CD4-positive, alpha-beta T cell treated with Interleukin-17A for 1 hour (primary cell): ENCODE results near the gene LANCL2.
"Not testable (repeated sequence)": the region's sequence is repeated elsewhere in the genome, so short reads cannot be mapped to it uniquely, and the experiment has no call there.

Source experiments
- DNase-seq: peaks from one replicate; pipeline ENCODE4 v3.0.0-alpha.2; 2020

LANCL2 gene

GRCh38 chr7:55362927-55363326 lies 2.2 kb upstream of the LANCL2 start:
- DNase-seq: no peak

- DNase-seq: no peak
These were observed 1.6 kb upstream of the LANCL2 start for GRCh38 chr7:55363386-55364170.

GRCh38 chr7:55365675-55366460 lies 731 bp downstream of the LANCL2 start:
- DNase-seq: peak; percentile 95

GRCh38 chr7:55366461-55367070 lies 1.4 kb downstream of the LANCL2 start:
- peak; percentile 45 for DNase-seq

- DNase-seq: no peak
These were observed 2.2 kb downstream of the LANCL2 start for GRCh38 chr7:55367283-55367840.

GRCh38 chr7:55369427-55370400 lies 4.6 kb downstream of the LANCL2 start:
- no peak for DNase-seq

GRCh38 chr7:55374213-55374612 lies 9.1 kb downstream of the LANCL2 start:
- DNase-seq: no peak

GRCh38 chr7:55375237-55375636 lies 10.1 kb downstream of the LANCL2 start:
- no peak for DNase-seq

- DNase-seq: no peak
These were observed 12.2 kb downstream of the LANCL2 start for GRCh38 chr7:55377162-55377817.

- no peak for DNase-seq
These were observed 14.1 kb downstream of the LANCL2 start for GRCh38 chr7:55379285-55379684.

GRCh38 chr7:55381189-55381588 lies 16.1 kb downstream of the LANCL2 start:
- no peak for DNase-seq

- no peak for DNase-seq
These were observed 16.6 kb downstream of the LANCL2 start for GRCh38 chr7:55381696-55382095.

- no peak for DNase-seq
These were observed 17.1 kb downstream of the LANCL2 start for GRCh38 chr7:55382251-55382650.

GRCh38 chr7:55386541-55386940 lies 21.4 kb downstream of the LANCL2 start:
- no peak for DNase-seq

GRCh38 chr7:55387062-55387965 lies 22.2 kb downstream of the LANCL2 start:
- DNase-seq: no peak

GRCh38 chr7:55396233-55396785 lies 31.2 kb downstream of the LANCL2 start:
- no peak for DNase-seq

GRCh38 chr7:55397617-55398016 lies 32.5 kb downstream of the LANCL2 start:
- DNase-seq: no peak

- no peak for DNase-seq
These were observed 35.1 kb downstream of the LANCL2 start for GRCh38 chr7:55400191-55400590.

GRCh38 chr7:55402506-55402905 lies 37.4 kb downstream of the LANCL2 start:
- DNase-seq: not testable (repeated sequence)

GRCh38 chr7:55405856-55406541 lies 40.9 kb downstream of the LANCL2 start:
- DNase-seq: no peak
